Measurements from ENCODE around the gene ABI3BP.

Gene ABI3BP

DNA sequence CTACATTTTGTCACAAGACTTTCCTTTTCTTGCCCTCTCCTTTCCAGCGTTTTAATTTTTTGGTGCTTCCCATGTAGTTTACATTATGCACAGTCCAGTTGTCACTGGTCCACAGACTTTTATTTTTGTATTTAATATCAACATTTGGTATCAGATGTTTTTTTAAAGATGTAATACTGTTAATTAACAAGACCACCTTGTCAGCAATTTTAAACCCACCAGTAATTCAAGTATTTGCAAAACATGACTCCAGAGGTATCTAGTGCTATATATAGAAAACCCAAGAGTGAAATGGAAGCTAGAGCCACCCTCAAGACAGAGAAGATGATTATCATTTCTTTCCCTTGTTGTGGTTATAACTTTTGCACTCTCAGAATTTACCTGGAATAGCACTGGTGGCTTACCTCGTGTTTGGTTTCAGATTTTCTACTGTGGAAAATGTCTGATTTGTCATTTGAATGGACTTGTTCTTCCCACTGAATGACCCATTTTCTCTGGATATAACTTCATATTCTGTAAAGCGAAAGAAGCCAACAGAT, 227.7 kb downstream of the ABI3BP start:
- no peak for DNase-seq

DNA sequence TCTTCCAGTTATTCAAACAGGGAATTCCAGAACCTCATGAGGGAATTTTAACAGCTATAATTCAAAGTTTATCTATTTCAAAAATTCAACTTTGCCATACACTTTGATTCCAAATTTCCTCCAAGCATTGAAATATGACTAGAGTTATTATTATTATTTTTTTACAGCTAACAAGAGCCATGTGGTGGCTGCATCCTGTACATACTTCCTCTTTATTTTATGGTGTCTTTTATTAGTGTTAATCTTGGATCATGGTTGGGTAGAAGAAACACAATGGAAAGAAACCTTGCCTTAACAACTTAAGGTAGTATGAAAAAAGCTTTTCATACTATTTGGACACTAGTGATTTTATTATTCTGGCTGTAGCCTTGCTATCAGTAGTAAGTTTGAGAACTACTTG, 231.3 kb downstream of the ABI3BP start:
- no peak for DNase-seq

GRCh38 chr3:100761211-100761942, 231.8 kb downstream of the ABI3BP start:
- no peak for DNase-seq

GRCh38 chr3:100760377-100760776, 232.8 kb downstream of the ABI3BP start:
- no peak for DNase-seq

- DNase-seq: no peak
Observed at GRCh38 chr3:100759950-100760349, 233.3 kb downstream of the ABI3BP start.

DNA sequence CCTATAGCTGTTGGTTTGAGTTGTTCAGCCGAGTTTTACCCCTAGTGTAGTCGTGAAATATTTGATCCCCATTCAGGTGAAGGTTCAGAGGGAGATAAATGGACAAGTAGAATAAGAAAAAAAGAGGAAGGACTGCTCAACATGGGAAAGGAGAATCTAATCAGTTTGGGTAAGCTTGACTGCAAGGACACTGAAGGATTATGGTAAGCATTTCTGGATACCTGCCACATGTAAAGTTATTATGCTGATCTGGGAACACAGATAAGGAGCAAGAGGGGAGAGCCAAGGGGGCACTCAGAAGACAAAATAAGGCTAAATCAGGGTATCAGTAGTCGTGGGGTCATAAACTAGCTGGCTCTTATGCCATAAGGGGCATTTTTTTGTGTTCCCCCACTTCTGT, 234.1 kb downstream of the ABI3BP start:
- no peak for DNase-seq

GRCh38 chr3:100756441-100756840, 236.8 kb downstream of the ABI3BP start:
- DNase-seq: no peak

DNA sequence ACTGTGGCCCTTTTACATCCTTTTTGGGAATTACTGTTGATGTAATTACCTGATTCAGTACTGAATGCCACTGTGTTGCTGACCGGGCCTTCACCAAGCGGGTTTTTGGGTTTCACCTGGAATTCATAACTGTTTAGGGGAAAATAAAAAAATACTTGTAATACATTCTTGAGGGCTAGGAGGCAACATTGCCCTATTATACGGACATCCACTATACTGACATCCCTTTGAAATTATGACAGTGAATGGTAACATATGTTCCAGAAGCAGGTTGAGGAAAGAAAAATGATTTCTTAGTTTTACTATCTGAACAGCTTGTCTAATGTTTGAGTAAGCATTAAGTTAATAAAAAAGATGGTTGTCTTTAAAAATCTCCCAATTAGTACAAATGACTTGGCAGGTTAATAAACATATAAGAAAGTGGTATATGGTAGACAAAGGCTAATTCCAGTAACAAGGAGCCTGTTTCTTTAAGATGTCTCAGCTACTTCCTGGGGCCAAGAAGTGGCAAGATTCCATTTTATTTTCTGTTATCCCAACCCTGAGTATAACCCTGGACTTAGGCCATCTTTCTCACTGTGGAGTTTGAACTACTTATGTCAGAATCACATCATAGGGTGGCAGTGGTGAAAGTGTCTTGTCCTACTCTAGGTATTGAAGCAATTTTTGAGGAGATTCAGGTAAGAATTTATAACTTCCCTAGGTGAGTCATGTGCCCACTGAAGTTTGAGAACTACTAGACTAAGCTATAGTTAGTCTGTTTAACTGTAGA, 238.5 kb downstream of the ABI3BP start:
- no peak for DNase-seq

DNA sequence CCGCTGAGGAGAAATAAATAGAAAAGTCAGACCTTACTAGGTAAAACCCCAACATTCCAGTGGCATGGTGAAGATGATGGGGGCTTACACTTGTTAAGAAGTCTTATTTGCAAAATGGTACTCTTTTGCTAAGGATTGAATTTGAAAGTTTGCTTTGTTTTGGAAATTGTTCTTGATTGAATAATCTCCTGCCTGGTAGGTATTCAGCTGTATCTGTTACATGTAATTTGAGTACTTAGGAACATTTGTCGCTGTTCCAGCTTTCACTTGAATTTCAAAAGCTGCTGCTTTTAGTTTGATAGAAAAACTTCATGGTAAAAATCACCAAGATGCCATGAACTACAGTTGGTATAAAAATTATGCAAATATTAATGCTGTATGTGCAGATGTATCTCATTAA, 239.4 kb downstream of the ABI3BP start:
- no peak for DNase-seq

GRCh38 chr3:100748967-100749366, 244.3 kb downstream of the ABI3BP start:
- DNase-seq: no peak

- DNase-seq: no peak
Observed at GRCh38 chr3:100748220-100748619, 245.0 kb downstream of the ABI3BP start.

GRCh38 chr3:100746092-100746491, 247.1 kb downstream of the ABI3BP start:
- no peak for DNase-seq

DNA sequence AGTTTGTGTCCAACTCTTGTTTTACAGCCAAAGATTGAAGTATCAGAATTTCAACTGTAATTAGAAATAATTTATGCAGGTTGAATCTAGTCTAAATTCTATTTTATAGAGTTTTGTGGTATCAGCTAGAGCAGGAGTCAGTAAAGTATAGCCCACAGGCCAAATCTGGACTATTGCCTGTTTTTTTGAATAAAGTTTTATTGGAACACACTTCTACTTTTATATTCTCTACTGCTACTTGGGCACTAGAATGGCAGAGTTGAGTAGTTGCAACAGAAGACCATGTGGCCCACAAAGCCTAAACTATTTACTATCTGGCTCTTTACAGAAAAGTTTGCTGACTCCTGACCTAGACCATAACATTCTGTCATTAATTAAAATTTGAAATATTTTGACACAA, 247.6 kb downstream of the ABI3BP start:
- no peak for DNase-seq

GRCh38 chr3:100744671-100745070, 248.6 kb downstream of the ABI3BP start:
- no peak for DNase-seq

DNA sequence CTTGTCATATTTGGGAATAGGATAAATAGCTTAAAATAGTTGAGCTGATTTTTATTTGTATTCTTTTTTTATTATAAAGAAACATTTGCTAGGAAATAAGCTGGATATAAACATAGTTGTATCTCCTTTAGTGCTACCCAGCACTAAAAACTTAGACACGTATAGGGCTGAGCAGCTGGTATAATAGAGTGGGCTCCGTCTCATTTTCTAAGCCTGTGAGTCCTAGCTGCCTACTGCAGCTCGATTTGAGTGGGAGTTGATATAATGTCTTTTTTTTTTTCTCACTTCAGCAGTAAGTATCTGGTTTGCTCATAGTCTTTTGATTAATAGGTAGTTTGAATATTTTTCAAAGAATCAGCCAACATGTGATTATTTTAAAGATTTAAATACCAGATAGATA, 249.7 kb downstream of the ABI3BP start:
- no peak for DNase-seq

- no peak for DNase-seq
Observed at GRCh38 chr3:100740207-100740606, 253.0 kb downstream of the ABI3BP start.

- no peak for DNase-seq
Observed at GRCh38 chr3:100737334-100737733, 255.9 kb downstream of the ABI3BP start.

- no peak for DNase-seq
Observed at GRCh38 chr3:100732435-100732834, 260.8 kb downstream of the ABI3BP start.

DNA sequence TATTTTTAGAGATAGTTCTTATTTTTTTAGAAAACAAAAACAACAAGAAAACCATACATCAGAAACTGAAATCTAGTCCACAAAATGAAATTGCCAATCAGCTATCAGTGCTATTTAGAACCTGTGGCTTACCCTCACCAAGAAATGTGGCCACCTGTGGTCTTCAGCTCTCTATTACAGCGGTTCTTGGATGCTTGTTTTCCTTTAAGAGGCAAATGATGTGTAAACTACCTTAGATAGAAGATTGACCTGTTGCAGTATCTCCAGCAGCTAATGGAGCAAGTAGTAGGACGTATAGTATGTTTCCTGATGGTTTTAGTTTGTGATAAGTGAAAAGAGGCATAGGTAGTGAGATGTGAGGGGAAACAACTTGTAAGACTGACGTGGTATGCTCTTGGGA, 262.7 kb downstream of the ABI3BP start:
- no peak for DNase-seq

- DNase-seq: no peak
Observed at GRCh38 chr3:100726706-100727105, 266.5 kb downstream of the ABI3BP start.

DNA sequence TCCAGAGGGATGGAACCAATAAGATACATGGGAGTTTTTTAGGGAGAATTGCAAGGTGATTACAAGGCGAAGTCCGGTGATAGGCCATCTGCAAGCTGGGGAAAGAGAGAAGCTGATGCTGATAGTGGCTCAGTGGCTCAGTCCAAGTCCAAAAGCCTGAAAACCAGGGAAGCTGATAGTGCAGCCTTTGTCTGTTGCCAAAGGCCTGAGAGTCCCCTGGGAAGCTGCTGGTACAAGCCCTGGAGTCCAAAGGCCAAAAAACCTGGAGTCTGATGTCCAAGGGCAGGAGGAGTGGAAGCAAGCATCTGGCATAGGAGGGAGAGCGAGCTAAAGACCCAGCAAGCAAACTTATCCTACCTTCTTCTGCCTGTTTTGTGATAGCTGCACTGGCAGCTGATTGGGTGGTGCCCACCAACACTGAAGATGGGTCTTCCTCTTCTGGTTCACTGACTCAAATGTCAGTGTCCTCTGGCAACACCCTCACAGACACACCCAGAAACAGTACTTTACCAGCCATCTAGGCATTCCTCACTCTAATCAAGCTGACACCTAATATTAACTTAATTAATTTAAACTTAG, 267.2 kb downstream of the ABI3BP start:
- DNase-seq: no peak

DNA sequence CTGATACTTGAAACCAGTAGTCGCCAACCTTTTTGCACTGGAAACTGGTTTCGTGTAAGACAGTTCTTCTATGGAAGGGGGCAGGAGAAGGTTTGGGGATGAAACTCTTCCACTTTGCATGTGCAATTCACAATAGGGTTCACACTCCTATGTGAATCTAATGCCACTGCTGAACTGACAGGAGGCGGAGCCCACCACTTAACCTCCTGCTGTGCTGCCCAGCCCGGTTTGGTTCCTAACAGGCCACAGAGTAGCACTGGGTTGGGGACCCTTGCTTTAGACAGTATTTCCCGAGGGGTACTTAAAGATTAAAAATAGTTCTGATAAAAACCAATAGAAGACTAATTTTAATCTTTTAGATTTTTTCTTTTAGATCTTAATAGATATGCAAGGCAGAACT, 272.8 kb downstream of the ABI3BP start:
- DNase-seq: no peak

- no peak for DNase-seq
Observed at GRCh38 chr3:100719136-100719535, 274.1 kb downstream of the ABI3BP start.
